Measurements from ENCODE around the gene IQCK.

DNA sequence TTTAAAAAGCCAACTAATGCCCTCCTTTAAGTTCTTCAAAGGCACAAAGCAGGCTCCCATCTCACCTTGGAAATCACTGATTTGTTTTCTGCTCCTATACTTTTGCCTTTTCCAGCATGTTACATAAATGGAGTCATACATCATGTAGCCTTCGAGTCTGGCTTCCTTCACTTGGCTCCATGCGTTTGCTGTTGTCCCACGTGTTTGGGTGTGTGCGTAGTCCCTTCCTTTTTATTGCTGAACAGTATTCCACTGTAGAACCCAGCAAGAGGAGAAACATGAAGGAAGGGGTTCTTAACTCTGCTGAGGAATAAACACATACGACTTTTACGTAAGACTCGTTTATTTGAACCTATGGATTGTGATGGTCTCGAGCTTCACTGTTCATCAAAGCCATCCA lies 84.5 kb downstream of the IQCK start:
- TF ChIP-seq, protein P1, sequence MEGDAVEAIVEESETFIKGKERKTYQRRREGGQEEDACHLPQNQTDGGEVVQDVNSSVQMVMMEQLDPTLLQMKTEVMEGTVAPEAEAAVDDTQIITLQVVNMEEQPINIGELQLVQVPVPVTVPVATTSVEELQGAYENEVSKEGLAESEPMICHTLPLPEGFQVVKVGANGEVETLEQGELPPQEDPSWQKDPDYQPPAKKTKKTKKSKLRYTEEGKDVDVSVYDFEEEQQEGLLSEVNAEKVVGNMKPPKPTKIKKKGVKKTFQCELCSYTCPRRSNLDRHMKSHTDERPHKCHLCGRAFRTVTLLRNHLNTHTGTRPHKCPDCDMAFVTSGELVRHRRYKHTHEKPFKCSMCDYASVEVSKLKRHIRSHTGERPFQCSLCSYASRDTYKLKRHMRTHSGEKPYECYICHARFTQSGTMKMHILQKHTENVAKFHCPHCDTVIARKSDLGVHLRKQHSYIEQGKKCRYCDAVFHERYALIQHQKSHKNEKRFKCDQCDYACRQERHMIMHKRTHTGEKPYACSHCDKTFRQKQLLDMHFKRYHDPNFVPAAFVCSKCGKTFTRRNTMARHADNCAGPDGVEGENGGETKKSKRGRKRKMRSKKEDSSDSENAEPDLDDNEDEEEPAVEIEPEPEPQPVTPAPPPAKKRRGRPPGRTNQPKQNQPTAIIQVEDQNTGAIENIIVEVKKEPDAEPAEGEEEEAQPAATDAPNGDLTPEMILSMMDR (IDR thresholded peaks at IDR 0.05) = no peak
- TF ChIP-seq POLR2A (IDR thresholded peaks at IDR 0.05) = no peak

Measured in heart left ventricle (tissue), 13 donors.